Fibroblast of skin of right quadriceps (primary cell): ENCODE data around the gene ACOXL.

Source experiments
- DNase-seq: peaks from one replicate; pipeline ENCODE4 v3.0.0-alpha.2; 2013

The ACOXL gene

DNA sequence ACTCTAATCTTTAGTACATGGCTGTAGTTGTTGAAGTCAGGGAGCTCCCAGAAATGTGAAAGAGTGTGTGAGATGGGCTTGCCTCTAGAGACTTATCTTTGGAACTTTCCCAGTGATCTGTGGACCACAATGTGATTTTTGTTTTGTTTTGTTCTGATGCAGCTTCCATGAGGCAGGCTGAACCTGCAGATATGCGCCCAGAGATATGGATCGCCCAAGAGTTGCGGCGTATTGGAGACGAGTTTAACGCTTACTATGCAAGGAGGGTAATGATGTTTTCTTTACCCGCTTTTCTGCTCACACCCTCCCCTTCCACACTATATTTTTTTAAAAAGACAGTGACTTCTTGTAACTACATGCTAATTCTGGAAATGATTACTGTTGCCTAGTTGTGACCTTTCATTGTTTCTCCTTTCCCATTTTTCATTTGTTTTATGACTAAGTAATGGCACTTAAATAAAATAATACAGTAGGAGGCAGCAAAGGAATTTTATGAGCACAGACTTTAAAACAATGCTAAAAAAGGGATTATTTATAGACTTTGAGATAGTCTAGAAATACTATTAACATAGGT is 417.6 kb downstream of the ACOXL start:
- DNase-seq: no peak

DNA sequence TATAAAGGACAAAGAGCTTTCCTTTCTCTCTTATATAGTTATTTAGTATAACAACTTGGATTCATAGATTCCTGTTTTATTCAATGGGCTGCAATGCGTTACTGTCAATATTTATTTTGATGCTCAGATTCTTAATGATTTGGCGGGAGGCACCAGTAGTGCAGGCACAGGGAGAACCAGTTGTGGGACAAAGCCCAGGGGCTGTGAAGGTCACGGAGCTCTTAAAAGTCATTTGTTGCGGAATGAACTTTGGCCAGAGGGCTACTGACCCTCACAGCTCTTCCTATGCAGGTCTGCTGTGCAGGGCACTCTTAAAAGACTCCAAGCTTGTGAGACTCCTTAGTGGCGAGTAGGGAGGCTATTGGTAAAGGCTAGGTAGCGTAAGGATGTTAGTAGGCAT is 422.4 kb downstream of the ACOXL start:
- DNase-seq: no peak

DNA sequence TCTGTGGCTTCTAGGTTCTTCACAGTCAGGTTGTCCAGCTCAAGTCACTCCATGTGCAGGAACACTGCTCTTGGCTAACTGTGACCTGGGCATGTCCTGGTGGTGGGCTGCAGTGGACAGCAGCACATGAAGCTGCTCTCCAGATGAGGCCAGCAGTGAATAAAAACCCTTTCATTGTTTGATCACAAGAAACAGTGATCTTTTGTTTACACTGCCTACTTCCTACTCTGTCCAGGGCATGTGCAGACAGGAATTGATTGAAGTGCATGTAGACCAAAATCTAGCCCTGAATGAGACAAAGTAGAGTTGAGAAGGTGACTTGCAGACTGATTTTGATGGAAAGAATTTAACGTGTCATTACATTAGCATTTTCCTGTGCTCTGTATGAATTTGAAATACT is 423.2 kb downstream of the ACOXL start:
- DNase-seq: no peak

DNA sequence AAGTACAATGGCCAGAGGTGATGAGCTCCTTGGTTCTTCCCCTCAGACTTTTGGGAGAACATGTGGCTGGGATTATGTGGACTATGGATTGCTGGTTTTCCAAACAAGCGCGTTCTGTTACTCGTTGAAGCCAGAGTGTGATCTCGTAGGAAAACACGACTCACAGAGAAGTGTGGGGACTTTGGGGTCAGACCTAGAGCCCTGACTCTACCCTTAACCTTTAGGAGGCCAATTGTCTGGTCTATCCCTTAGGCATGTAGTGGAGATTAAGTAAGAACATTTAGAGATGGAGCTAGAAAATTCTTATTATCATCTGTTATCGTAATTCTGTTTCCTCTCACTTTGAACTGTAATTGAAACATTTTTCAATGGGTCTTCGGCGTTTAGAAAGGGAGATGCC is 424.2 kb downstream of the ACOXL start:
- DNase-seq: no peak

DNA sequence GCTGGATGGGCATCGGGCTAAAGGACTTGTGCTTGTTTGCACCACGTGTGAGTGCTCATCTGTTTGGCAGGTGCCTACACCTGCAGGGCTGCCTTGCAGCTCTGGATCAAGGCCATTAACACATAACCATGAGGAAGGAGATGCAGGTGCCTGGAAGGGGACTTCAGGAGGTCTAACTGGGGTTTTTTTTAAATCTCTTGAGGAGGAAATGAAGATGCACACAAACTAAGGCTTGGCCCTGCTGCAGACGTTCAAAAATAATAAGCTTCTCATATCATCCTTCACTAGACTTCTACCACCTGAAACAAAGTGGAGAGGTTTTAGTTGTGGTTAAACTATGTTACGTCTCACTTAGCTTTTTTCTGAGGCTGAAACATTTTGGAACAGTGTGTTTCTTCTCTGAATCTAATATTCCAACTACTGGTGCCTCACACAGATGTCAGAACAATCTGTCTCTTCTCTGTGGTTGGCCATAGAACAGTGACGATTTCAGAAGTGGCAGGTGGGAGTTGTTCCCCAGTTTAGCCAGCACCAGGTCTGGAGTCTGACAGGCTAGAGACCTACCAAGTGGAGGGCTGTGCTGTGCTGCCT is 424.8 kb downstream of the ACOXL start:
- DNase-seq: no peak

DNA sequence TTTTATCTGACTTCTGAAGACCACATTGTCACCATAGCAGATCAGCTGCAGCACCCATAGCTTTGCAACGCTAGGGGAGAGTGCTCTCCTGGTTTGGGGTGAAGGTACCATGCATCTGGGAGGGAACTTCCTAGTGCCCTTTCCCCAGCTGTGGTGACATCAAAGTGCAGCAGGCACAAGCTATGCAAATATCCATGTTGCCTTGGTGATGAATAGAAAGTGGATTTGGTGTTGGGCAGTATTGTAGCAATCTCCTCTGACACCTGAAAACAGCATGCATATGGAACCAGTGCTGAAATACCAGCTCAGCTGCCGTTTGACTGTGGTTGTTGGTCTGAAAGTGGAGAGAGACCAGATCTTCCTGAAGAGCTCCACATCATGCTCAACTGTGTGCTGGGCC is 425.4 kb downstream of the ACOXL start:
- DNase-seq: no peak

DNA sequence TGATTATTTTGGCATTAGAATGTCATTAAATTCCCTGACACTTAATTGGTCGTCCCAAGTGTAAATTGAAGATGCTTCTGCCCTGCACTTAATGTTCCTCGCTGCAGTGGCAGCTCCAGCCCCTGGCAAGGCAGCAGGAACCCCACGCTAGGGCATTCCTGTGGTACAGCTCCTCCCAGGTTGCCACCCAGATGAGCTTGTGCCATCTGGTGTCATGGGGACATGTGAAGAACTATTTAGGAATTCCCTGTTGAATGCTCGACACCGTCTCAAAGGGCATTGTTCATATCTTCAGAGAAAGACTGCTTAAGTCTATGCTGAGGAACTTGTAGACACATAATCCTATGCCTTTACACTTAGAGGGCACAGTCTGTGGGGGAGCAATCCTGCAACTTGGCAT is 427.3 kb downstream of the ACOXL start:
- DNase-seq: no peak

DNA sequence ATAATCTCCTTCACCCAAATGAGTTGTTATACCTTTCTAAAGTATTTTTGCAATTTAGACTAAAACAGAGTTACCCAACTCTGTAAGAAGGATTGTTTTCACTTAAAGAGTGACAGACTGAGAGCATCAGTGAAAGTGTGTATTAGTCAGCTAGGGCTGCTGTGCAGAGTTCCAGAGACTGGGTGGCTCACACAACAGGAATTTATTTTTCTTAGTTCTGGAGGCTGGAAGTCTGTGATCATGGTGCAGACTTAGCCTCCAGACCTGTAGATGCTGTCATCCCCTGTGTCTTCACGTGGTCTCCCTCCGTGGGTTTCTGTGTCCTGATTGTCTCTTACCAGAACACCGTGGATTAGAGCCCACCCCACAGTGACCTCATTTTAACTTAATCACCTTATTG is 428.4 kb downstream of the ACOXL start:
- DNase-seq: peak; percentile 87

DNA sequence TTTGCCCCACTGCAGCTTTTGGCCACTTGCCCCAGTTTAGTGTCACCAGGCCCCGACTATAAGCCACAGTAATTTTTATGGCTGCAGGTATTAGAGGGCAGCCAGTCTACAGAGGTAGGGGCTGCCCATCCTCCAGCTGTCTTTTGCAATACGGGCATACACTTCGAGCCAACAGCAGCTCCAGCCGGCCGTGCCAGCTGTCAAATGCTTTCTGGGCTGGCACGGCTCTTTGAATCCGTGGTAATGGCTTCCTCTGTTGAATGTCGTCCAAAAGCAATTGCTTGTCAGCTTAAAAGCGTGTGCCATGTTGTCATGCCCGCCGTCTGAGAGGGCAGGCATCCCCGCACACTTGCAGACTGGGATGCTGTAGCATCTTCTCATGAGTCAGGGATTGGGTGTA is 429.6 kb downstream of the ACOXL start:
- DNase-seq: no peak

DNA sequence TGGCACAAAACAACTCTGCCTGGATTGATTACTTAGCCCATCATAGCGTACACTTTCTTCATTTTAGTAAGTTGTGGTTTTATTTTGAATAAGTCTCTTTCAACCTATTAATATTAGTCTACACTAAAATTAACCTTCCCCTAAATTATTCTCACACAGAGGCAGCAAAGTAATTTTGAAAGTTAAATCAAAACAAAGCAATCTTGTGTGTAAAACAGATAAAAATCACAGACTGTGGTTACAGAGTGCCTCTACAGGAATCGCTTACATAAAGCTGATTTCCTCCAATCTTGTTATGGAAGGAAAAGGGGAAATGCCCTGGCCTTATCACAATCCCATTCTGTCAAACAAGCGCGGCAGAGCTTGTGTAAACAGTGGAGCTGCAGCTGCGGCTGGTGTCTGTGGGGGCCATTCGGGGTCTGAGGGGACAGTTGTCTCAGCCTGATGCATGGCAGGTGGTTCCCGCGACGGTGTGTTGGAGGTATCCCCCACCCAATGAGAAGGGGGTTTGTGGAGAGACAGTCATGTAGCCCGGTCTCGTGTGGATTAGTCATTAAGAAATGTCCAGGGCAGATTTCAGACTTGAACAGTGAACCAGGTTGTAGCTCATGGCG is 430.5 kb downstream of the ACOXL start:
- no peak for DNase-seq

DNA sequence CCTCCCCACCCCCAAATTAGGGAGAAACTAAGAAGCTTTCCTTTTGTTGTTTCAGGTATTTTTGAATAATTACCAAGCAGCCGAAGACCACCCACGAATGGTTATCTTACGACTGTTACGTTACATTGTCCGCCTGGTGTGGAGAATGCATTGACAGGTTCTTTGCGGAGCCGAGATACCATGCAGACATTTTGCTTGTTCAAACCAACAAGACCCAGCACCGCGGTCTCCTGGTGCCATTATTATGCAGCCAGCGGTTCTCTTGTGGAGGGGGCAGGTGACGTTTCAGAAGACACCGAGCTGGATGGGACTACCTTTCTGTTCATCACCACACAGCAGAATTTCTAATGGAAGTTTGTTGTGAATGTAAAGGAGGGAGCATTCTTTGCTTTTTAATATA is 431.7 kb downstream of the ACOXL start:
- no peak for DNase-seq

DNA sequence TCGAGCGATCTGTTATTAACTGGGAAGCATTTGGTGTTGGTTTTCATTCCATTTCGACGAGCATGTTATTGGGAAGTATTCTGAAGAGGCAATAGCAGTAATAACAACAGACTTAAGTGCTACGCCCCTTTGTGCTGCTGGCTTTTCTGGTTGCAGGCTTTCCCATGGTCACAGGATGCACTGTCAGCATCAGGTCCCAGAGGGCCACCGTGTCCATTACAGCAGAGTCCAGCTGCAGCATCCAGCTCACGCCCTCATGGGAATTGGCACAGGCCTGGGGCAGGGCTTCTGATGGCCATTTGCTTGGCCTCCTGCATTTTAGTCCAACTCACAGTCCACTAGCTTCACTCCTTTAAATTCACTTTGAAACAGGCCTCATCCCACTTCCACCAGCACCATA is 432.7 kb downstream of the ACOXL start:
- no peak for DNase-seq

DNA sequence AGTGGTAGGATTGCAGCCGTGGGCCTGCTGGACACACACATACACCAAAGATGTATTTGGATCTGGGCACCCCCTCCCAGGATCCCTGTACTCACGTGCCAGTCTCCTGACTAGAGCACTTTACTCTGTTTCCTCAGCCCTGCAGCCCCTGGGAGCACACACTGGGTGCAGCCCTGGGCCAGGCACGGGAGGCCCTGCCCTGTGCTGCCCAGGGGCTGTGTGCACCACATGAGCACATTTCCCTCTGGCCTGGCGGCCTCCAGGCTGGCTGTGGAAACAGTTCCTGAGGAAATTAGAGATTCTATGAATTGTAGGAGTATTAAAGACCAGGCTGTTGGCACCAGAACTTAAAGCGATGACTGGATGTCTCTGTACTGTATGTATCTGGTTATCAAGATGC is 433.7 kb downstream of the ACOXL start:
- no peak for DNase-seq

DNA sequence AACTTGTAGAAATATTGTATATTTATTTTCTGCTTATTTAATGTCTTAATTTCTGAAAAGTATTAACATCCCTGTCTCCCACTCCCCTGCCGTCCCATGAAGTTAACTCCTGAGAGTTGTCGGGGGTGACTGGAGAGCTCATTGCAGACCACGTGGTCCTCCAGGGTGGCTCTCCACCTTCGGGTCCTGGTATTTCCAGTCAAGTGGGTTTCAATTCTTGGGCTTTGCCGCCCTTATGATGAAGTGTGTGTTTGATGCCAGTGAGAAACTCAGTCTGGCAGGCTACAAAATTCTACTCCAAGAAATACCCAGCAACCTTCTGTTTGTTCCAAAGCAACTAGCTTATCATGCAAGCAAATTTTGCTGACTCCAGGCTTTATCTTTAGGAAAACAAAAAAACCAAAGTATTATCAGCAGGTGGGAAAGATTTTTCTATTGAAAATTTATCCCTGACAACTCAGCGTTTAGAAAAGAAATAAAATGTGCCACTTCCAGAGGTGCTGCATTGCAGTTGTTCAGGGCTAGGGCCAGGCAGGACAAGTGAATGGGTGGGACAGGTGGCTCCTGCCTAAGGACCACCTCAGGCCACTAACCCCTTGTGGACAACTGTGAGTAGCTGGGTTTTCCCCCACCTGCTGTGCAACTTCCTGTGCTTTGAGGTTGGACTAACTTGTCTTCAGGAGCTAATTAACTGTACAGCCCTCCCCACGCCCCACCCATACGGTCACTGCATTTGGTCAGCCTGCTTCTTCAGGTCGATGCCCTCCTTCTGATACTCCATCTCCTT is 434.9 kb downstream of the ACOXL start:
- no peak for DNase-seq

DNA sequence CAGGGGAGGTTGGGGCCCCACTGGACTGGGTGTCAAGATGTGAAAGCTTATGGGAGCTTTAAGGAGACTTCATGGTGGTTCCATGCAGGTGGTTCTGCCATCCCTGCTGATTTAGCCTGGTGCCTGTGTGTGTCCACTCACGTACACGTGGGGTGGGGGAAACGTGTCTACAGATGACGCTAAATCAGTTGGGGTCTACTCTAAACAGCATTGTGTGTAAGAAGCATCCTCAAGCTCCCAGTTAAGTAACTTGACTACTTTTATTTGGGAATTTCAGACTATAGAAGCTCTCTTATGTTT is 435.4 kb downstream of the ACOXL start:
- DNase-seq: no peak
